ENCODE data around the gene CDC20.

Gene CDC20

GRCh38 chr1:43373066-43373940 is 14.5 kb downstream of the CDC20 start:
- peaks cover 4% of the 10 kb centered on the region for H3K4me1 ChIP-seq (ENCODE audit: control insufficient read depth, low read depth, low read length)
- no peaks in the 10 kb centered on the region for H3K9me3 ChIP-seq (ENCODE audit: control insufficient read depth, low read depth, low read length)
- H3K36me3 ChIP-seq (ENCODE audit: control insufficient read depth, low read depth, low read length), result no peaks in the 10 kb centered on the region
- H3K27me3 ChIP-seq (ENCODE audit: control insufficient read depth, insufficient read depth, low read length), result no peaks in the 10 kb centered on the region
- H3K9ac ChIP-seq (ENCODE audit: low read length), result no peak overlapping the region
- H3K4me3 ChIP-seq (ENCODE audit: low read length), result no peak overlapping the region
- no peak overlapping the region for H3K27ac ChIP-seq (ENCODE audit: low read length)

- Histone ChIP-seq H3K27me3 (ENCODE audit: control insufficient read depth, insufficient read depth, low read length) (no peaks in the 10 kb centered on the region), H3K4me1 (ENCODE audit: control insufficient read depth, low read depth, low read length) (no peaks in the 10 kb centered on the region), H3K4me3 (ENCODE audit: low read length) (no peak overlapping the region), H3K36me3 (ENCODE audit: control insufficient read depth, low read depth, low read length) (no peaks in the 10 kb centered on the region), H3K9me3 (ENCODE audit: control insufficient read depth, low read depth, low read length) (no peaks in the 10 kb centered on the region), H3K27ac (ENCODE audit: low read length) (no peak overlapping the region), H3K9ac (ENCODE audit: low read length) (no peak overlapping the region)
Observed at GRCh38 chr1:43376723-43377235, 18.0 kb downstream of the CDC20 start.

GRCh38 chr1:43377831-43378230 is 19.1 kb downstream of the CDC20 start:
- no peak overlapping the region for H3K4me3 ChIP-seq (ENCODE audit: low read length)
- H3K9ac ChIP-seq (ENCODE audit: low read length), result no peak overlapping the region
- H3K36me3 ChIP-seq (ENCODE audit: control insufficient read depth, low read depth, low read length), result peaks cover 3% of the 10 kb centered on the region
- no peaks in the 10 kb centered on the region for H3K9me3 ChIP-seq (ENCODE audit: control insufficient read depth, low read depth, low read length)
- no peaks in the 10 kb centered on the region for H3K27me3 ChIP-seq (ENCODE audit: control insufficient read depth, insufficient read depth, low read length)
- H3K4me1 ChIP-seq (ENCODE audit: control insufficient read depth, low read depth, low read length), result no peaks in the 10 kb centered on the region
- no peak overlapping the region for H3K27ac ChIP-seq (ENCODE audit: low read length)

GRCh38 chr1:43379476-43379875 is 20.7 kb downstream of the CDC20 start:
- Histone ChIP-seq H3K9me3 (ENCODE audit: control insufficient read depth, low read depth, low read length) (no peaks in the 10 kb centered on the region), H3K4me1 (ENCODE audit: control insufficient read depth, low read depth, low read length) (no peaks in the 10 kb centered on the region), H3K4me3 (ENCODE audit: low read length) (no peak overlapping the region), H3K36me3 (ENCODE audit: control insufficient read depth, low read depth, low read length) (peaks cover 19% of the 10 kb centered on the region), H3K9ac (ENCODE audit: low read length) (no peak overlapping the region), H3K27me3 (ENCODE audit: control insufficient read depth, insufficient read depth, low read length) (no peaks in the 10 kb centered on the region), H3K27ac (ENCODE audit: low read length) (no peak overlapping the region)

GRCh38 chr1:43381612-43382011 is 22.8 kb downstream of the CDC20 start:
- H3K36me3 ChIP-seq (ENCODE audit: control insufficient read depth, low read depth, low read length), result peaks cover 40% of the 10 kb centered on the region
- H3K9ac ChIP-seq (ENCODE audit: low read length), result no peak overlapping the region
- no peaks in the 10 kb centered on the region for H3K4me1 ChIP-seq (ENCODE audit: control insufficient read depth, low read depth, low read length)
- no peaks in the 10 kb centered on the region for H3K27me3 ChIP-seq (ENCODE audit: control insufficient read depth, insufficient read depth, low read length)
- H3K4me3 ChIP-seq (ENCODE audit: low read length), result no peak overlapping the region
- H3K9me3 ChIP-seq (ENCODE audit: control insufficient read depth, low read depth, low read length), result no peaks in the 10 kb centered on the region
- no peak overlapping the region for H3K27ac ChIP-seq (ENCODE audit: low read length)

- Histone ChIP-seq H3K27ac (ENCODE audit: low read length) (no peak overlapping the region), H3K27me3 (ENCODE audit: control insufficient read depth, insufficient read depth, low read length) (no peaks in the 10 kb centered on the region), H3K4me1 (ENCODE audit: control insufficient read depth, low read depth, low read length) (no peaks in the 10 kb centered on the region), H3K4me3 (ENCODE audit: low read length) (no peak overlapping the region), H3K9ac (ENCODE audit: low read length) (no peak overlapping the region), H3K36me3 (ENCODE audit: control insufficient read depth, low read depth, low read length) (peaks cover 45% of the 10 kb centered on the region), H3K9me3 (ENCODE audit: control insufficient read depth, low read depth, low read length) (no peaks in the 10 kb centered on the region)
Observed at GRCh38 chr1:43382027-43382779, 23.4 kb downstream of the CDC20 start.

GRCh38 chr1:43383449-43383848 is 24.7 kb downstream of the CDC20 start:
- H3K27me3 ChIP-seq (ENCODE audit: control insufficient read depth, insufficient read depth, low read length), result no peaks in the 10 kb centered on the region
- no peak overlapping the region for H3K4me3 ChIP-seq (ENCODE audit: low read length)
- H3K27ac ChIP-seq (ENCODE audit: low read length), result no peak overlapping the region
- H3K9ac ChIP-seq (ENCODE audit: low read length), result no peak overlapping the region
- H3K36me3 ChIP-seq (ENCODE audit: control insufficient read depth, low read depth, low read length), result peaks cover 45% of the 10 kb centered on the region
- no peaks in the 10 kb centered on the region for H3K9me3 ChIP-seq (ENCODE audit: control insufficient read depth, low read depth, low read length)
- no peaks in the 10 kb centered on the region for H3K4me1 ChIP-seq (ENCODE audit: control insufficient read depth, low read depth, low read length)

GRCh38 chr1:43386676-43387075 is 27.9 kb downstream of the CDC20 start:
- Histone ChIP-seq H3K27me3 (ENCODE audit: control insufficient read depth, insufficient read depth, low read length) (no peaks in the 10 kb centered on the region), H3K4me3 (ENCODE audit: low read length) (no peak overlapping the region), H3K4me1 (ENCODE audit: control insufficient read depth, low read depth, low read length) (peaks cover 5% of the 10 kb centered on the region), H3K27ac (ENCODE audit: low read length) (no peak overlapping the region), H3K9me3 (ENCODE audit: control insufficient read depth, low read depth, low read length) (no peaks in the 10 kb centered on the region), H3K36me3 (ENCODE audit: control insufficient read depth, low read depth, low read length) (peaks cover 45% of the 10 kb centered on the region), H3K9ac (ENCODE audit: low read length) (no peak overlapping the region)

GRCh38 chr1:43387976-43388599 is 29.3 kb downstream of the CDC20 start:
- Histone ChIP-seq H3K27me3 (ENCODE audit: control insufficient read depth, insufficient read depth, low read length) (no peaks in the 10 kb centered on the region), H3K9ac (ENCODE audit: low read length) (no peak overlapping the region), H3K4me1 (ENCODE audit: control insufficient read depth, low read depth, low read length) (peaks cover 5% of the 10 kb centered on the region), H3K36me3 (ENCODE audit: control insufficient read depth, low read depth, low read length) (peaks cover 40% of the 10 kb centered on the region), H3K27ac (ENCODE audit: low read length) (no peak overlapping the region), H3K9me3 (ENCODE audit: control insufficient read depth, low read depth, low read length) (no peaks in the 10 kb centered on the region), H3K4me3 (ENCODE audit: low read length) (no peak overlapping the region)

- Histone ChIP-seq H3K4me3 (ENCODE audit: low read length) (peak overlapping the region; percentile 86), H3K27ac (ENCODE audit: low read length) (no peak overlapping the region), H3K27me3 (ENCODE audit: control insufficient read depth, insufficient read depth, low read length) (no peaks in the 10 kb centered on the region), H3K9ac (ENCODE audit: low read length) (peak overlapping the region; percentile 66), H3K4me1 (ENCODE audit: control insufficient read depth, low read depth, low read length) (peaks cover 5% of the 10 kb centered on the region), H3K9me3 (ENCODE audit: control insufficient read depth, low read depth, low read length) (no peaks in the 10 kb centered on the region), H3K36me3 (ENCODE audit: control insufficient read depth, low read depth, low read length) (peaks cover 34% of the 10 kb centered on the region)
Observed at GRCh38 chr1:43388613-43389012, 29.8 kb downstream of the CDC20 start.

Data from iPS-18a (cell line).